ENCODE results near the gene MMP17. TPM values are rescaled to one million over a fixed set of nuclear protein-coding genes. Genes with fewer than 3 reads are reported as not detected.

MMP17 gene
- total RNA-seq = 1 to 10 TPM in 1 of 2 donors, not detected in 1; 2.5 TPM
- total RNA-seq = 0 to 0.15 reads per million in 2 donors

DNA sequence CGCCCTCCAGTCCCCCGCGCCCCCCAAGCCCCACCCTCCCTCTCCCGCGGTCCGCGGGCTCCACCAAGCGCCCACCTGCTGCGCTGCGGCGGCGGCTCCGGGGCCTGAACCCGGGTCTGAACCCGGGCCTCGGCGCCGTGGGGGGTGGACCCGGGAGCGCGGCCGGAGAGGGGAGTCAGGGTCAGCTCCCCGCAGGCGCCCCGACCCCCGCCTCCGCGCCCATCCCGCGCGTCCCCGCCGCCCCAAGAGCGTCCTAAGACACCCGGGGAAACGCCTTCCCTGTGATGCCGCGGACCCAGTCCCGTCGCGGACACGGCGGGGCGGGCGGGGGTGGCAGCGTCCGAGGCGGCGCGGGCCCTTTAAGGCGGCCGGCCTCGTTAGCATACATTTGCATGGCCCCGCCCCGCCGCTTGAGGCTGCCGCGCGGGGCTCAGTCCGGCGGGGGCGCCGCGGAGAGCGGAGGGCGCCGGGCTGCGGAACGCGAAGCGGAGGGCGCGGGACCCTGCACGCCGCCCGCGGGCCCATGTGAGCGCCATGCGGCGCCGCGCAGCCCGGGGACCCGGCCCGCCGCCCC lies at the start of gene MMP17:
TSS of gene MMP17 (plus strand) at position 433 of the 574 bp plus-strand sequence. CDS start at position 535, 102 bp downstream.
- Mint-ChIP-seq H3K36me3 (ENCODE audit: low read depth) (no peaks in the 10 kb centered on the region), H3K27me3 (peaks cover 39% of the 10 kb centered on the region), H3K4me3 (peak within 1 kb of the TSS; percentile 86), H3K4me1 (peaks cover 14% of the 10 kb centered on the region), H3K27ac (no peak within 1 kb of the TSS)
- DNase-seq (peak in 2 of 3 donors; percentile 26 to 33), ATAC-seq (peak; percentile 79)
- H3K9me3 ChIP-seq (ENCODE audit: control insufficient read depth, low read length, poor library complexity, severe bottlenecking) = no peaks in the 10 kb centered on the region

- Mint-ChIP-seq H3K27me3 (no peaks in the 10 kb centered on the region), H3K4me3 (no peak overlapping the region), H3K4me1 (peaks cover 16% of the 10 kb centered on the region), H3K27ac (no peak overlapping the region), H3K36me3 (ENCODE audit: low read depth) (peaks cover 3% of the 10 kb centered on the region)
- no peaks in the 10 kb centered on the region for H3K9me3 ChIP-seq (ENCODE audit: control insufficient read depth, low read length, poor library complexity, severe bottlenecking)
- DNase-seq (no peak), ATAC-seq (no peak)
These were observed 49.2 kb upstream of the MMP17 start for GRCh38 chr12:131779027-131779426.

DNA sequence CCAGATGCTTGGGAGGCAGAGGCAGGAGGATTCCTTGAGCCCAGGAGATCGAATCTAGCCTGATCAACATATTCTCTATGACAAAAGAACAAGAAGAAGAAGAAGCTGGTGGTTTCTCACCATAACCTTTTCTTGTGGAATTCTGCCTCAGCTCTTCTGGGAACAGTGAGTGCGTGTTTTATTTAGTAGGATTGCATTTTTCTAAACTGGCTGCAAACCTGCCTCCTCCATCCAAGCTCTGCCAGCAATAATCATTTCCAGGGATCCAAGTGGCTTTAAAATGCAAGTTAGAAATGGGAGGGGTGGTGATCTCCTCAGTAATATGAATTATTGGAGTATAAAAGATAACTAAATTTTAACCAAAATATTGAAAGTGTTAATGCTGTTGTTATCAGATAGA lies 46.1 kb upstream of the MMP17 start:
- DNase-seq = no peak
- Mint-ChIP-seq H3K27me3 (no peaks in the 10 kb centered on the region), H3K36me3 (ENCODE audit: low read depth) (peaks cover 7% of the 10 kb centered on the region), H3K27ac (no peak overlapping the region), H3K4me1 (peaks cover 7% of the 10 kb centered on the region), H3K4me3 (no peak overlapping the region)
- no peak for ATAC-seq
- H3K9me3 ChIP-seq (ENCODE audit: control insufficient read depth, low read length, poor library complexity, severe bottlenecking) = no peaks in the 10 kb centered on the region

DNA sequence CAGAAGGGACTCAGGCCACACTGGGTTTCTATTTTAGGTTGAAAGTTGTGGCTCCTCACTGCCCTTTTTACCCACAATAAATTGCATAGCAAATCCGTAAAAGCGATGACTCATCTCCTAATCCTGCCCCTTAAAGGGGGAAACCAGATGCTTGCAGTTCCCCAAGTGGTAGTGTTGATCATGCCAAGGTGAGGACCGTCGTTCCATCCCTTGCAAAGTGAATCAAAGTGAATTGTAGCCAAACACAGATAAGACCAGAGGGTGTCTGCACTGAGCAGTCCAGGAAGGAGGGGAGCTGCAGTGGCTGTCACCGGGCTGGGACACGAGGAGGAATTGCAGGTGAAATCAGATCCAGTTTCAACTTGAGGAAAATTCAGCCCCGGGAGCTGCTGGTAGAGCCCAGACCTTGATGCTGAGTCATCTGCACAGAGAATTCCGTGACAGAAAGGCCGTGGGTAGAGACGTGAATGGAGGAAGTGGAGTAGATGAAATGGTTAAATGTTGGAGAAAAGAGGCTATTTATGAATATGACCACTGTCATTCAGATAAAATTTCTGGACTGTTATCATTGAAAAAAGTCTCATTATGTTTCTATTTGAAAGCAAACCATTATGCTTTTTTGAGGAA lies 44.2 kb upstream of the MMP17 start:
- no peaks in the 10 kb centered on the region for H3K27me3 Mint-ChIP-seq
- H3K4me1 Mint-ChIP-seq = peaks cover 5% of the 10 kb centered on the region
- ATAC-seq (no peak), DNase-seq (no peak)
- no peaks in the 10 kb centered on the region for H3K9me3 ChIP-seq (ENCODE audit: control insufficient read depth, low read length, poor library complexity, severe bottlenecking)
- no peak overlapping the region for H3K27ac Mint-ChIP-seq
- H3K4me3 Mint-ChIP-seq = no peak overlapping the region
- peaks cover 7% of the 10 kb centered on the region for H3K36me3 Mint-ChIP-seq (ENCODE audit: low read depth)

DNA sequence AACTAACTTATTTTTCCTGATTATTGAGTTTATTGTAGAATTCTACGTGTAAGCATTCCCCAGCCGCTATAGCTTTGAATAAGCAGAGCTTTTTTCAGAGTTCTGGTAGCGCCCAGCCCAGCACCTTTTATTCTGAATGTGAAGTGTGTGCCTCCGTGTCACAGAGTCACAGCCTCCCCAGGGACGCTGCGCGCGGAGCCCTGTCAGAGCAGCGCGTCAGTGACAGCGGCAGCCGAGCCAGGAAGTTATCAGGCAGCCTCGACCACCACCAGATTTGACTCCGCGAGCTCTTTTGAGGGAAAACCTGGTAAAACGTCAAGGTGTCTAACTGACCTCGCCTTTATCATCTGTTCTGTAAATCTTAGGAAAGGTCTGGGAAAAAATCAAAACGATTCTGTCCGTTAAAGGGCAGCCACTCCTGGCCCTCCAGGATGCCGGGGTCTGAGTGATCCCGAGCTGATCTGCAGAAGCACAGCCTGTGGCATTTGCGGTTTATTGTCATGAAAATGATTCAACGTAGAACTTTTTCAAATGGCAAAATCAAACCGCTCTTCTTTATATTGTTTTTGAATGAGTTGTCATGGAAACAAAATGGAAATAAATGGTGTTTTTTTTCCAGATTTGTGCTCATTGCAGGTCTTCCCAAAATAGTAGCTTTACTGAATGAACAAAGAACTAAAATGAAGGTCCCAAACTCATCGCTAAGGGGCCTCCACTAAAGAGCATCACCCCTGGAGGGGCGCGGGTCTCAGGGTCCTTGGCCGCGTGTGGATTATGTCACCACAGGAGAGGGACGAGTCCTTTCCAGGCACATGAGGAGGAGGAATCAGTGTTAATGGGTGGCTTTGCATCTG lies 43.1 kb upstream of the MMP17 start:
- peaks cover 10% of the 10 kb centered on the region for H3K36me3 Mint-ChIP-seq (ENCODE audit: low read depth)
- no peaks in the 10 kb centered on the region for H3K9me3 ChIP-seq (ENCODE audit: control insufficient read depth, low read length, poor library complexity, severe bottlenecking)
- H3K27ac Mint-ChIP-seq = peak overlapping the region; percentile 76
- H3K27me3 Mint-ChIP-seq = no peaks in the 10 kb centered on the region
- DNase-seq = no peak
- no peak for ATAC-seq
- H3K4me1 Mint-ChIP-seq = peaks cover 5% of the 10 kb centered on the region
- no peak overlapping the region for H3K4me3 Mint-ChIP-seq

DNA sequence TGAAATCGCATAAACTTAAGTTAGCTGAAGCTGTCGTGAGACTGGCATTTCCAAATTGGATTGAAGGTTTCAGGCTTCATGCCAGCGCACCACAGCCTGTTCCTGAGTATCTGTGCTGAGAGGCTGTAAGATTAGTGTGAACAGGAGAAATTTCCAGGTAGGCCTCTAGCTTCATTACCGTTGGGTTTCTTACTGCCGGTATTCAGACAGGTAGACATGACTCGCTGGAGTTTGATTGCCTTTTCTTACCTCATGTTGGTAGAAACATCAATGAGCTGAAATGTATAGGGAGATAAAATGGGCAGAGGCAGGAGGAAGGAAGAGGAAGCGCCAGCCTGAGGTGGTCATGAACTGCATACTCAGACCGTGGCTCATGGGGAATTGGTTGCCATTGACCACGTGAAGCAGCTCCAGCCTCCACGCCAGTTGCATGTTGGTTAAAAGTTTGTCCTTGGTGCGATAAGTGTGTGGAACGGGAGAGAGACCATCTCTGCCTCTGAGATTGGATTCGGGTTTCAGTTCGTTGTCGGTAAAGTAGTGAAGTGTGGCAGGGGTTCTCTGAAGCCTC lies 42.3 kb upstream of the MMP17 start:
- no peaks in the 10 kb centered on the region for H3K9me3 ChIP-seq (ENCODE audit: control insufficient read depth, low read length, poor library complexity, severe bottlenecking)
- DNase-seq (no peak), ATAC-seq (no peak)
- no peak overlapping the region for H3K4me3 Mint-ChIP-seq
- H3K27ac Mint-ChIP-seq = peak overlapping the region; percentile 76
- H3K4me1 Mint-ChIP-seq = peaks cover 5% of the 10 kb centered on the region
- peaks cover 12% of the 10 kb centered on the region for H3K36me3 Mint-ChIP-seq (ENCODE audit: low read depth)
- H3K27me3 Mint-ChIP-seq = no peaks in the 10 kb centered on the region

DNA sequence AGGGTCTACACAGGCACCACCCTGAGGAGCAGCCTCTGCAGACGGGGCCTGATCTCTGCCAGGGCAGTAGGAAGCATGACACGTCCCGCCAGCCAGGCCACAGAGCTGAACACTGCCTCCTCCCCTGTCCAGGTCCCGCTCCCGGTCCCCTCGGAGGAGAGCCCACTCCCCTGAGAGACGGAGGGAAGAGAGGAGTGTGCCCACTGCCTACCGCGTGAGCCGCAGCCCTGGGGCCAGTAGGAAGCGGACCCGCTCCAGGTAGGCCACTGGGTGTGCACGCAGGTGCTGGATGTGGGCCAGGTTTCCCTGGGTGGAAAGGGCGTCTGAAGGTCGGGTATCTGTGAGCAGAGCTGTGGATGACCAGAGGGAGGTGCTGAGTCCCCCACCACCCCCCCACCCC lies 41.9 kb upstream of the MMP17 start:
- ATAC-seq (no peak), DNase-seq (no peak)
- H3K9me3 ChIP-seq (ENCODE audit: control insufficient read depth, low read length, poor library complexity, severe bottlenecking) = no peaks in the 10 kb centered on the region
- Mint-ChIP-seq H3K27me3 (no peaks in the 10 kb centered on the region), H3K4me3 (no peak overlapping the region), H3K27ac (no peak overlapping the region), H3K4me1 (peaks cover 5% of the 10 kb centered on the region), H3K36me3 (ENCODE audit: low read depth) (peaks cover 12% of the 10 kb centered on the region)

DNA sequence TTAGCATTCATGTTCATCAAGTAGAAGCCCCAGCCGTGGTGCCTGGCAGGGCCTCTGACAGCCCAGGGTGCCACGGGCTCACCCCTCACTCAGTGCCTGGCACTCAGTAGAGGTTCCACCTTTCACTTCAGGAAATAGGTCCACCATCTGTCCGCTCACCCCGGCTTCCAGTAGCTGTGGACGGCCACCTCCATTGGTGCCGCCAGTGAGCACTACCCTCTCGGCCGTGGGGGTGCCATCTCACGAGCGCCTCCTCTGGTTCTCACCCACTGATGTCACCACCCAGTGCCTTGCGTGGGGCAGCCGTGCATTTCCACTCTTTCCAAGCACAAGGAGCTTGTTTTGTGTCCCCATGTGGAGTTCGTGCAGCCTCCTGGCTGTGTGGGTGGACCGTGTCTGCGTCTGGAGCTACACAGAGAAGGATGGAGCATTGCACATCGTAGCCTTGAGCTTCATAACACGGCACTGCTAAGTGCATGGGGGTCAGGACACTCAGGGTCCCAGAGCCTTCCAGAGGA lies 41.0 kb upstream of the MMP17 start:
- ATAC-seq (no peak), DNase-seq (no peak)
- Mint-ChIP-seq H3K27me3 (no peaks in the 10 kb centered on the region), H3K4me1 (peaks cover 5% of the 10 kb centered on the region), H3K27ac (no peak overlapping the region), H3K36me3 (ENCODE audit: low read depth) (peaks cover 12% of the 10 kb centered on the region), H3K4me3 (no peak overlapping the region)
- H3K9me3 ChIP-seq (ENCODE audit: control insufficient read depth, low read length, poor library complexity, severe bottlenecking) = no peaks in the 10 kb centered on the region

- no peak for DNase-seq
- H3K27me3 Mint-ChIP-seq = no peaks in the 10 kb centered on the region
- no peak overlapping the region for H3K4me3 Mint-ChIP-seq
- no peaks in the 10 kb centered on the region for H3K9me3 ChIP-seq (ENCODE audit: control insufficient read depth, low read length, poor library complexity, severe bottlenecking)
- no peak overlapping the region for H3K27ac Mint-ChIP-seq
- peaks cover 5% of the 10 kb centered on the region for H3K4me1 Mint-ChIP-seq
- H3K36me3 Mint-ChIP-seq (ENCODE audit: low read depth) = peaks cover 12% of the 10 kb centered on the region
- no peak for ATAC-seq
These were observed 40.1 kb upstream of the MMP17 start for GRCh38 chr12:131788070-131788469.

GRCh38 chr12:131789638-131790037 lies 38.6 kb upstream of the MMP17 start:
- DNase-seq (no peak), ATAC-seq (no peak)
- no peak overlapping the region for H3K27ac Mint-ChIP-seq
- peaks cover 9% of the 10 kb centered on the region for H3K4me1 Mint-ChIP-seq
- H3K4me3 Mint-ChIP-seq = no peak overlapping the region
- H3K9me3 ChIP-seq (ENCODE audit: control insufficient read depth, low read length, poor library complexity, severe bottlenecking) = no peaks in the 10 kb centered on the region
- H3K36me3 Mint-ChIP-seq (ENCODE audit: low read depth) = peaks cover 12% of the 10 kb centered on the region
- H3K27me3 Mint-ChIP-seq = no peaks in the 10 kb centered on the region

- Mint-ChIP-seq H3K4me1 (peaks cover 11% of the 10 kb centered on the region), H3K27me3 (no peaks in the 10 kb centered on the region), H3K36me3 (ENCODE audit: low read depth) (peaks cover 7% of the 10 kb centered on the region), H3K4me3 (no peak overlapping the region), H3K27ac (peak overlapping the region; percentile 37)
- DNase-seq (no peak), ATAC-seq (no peak)
- H3K9me3 ChIP-seq (ENCODE audit: control insufficient read depth, low read length, poor library complexity, severe bottlenecking) = no peaks in the 10 kb centered on the region
These were observed 34.8 kb upstream of the MMP17 start for GRCh38 chr12:131793243-131794022.

DNA sequence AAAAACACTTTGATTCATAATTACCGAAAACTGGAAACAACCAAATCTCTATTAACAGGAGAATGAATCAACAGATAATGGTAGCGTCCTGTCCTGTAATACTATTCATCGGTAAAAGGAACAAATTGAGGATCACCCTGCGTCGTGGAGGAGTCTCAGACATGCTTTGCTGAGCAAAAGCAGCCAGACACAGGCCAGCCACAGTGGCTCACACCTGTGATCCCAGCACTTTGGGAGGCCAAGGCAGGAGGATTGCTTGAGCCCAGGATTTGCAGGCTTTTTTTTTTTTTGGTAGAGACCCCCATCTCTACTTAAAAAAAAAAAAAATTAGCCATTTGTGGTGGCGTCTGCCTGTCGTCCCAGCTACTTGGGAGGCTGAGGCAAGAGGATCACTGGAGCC lies 34.1 kb upstream of the MMP17 start:
- Mint-ChIP-seq H3K4me1 (peaks cover 11% of the 10 kb centered on the region), H3K27me3 (no peaks in the 10 kb centered on the region), H3K27ac (peak overlapping the region; percentile 37), H3K4me3 (no peak overlapping the region), H3K36me3 (ENCODE audit: low read depth) (peaks cover 9% of the 10 kb centered on the region)
- DNase-seq (no peak), ATAC-seq (no peak)
- no peaks in the 10 kb centered on the region for H3K9me3 ChIP-seq (ENCODE audit: control insufficient read depth, low read length, poor library complexity, severe bottlenecking)

Data from T-helper 17 cell (primary cell).